GM12878 (cell line): ENCODE measurements around the gene TTC39B. TPM values are rescaled to one million over a fixed set of nuclear protein-coding genes. Genes with fewer than 3 reads are reported as not detected.

Experiments used
- ATAC-seq: fragments of 200-7000 bp; cut with Tn5 transposase; 3 replicates; pipeline ENCODE4 v1.9.1; 2020; ENCODE audit warnings: mild to moderate bottlenecking, moderate library complexity
- BruUV-seq: library from RNA; stranded (reverse); fragments of 400-500 nt; replicated peaks from 2 replicates; lab custom pipeline; 2021; lab: Mats Ljungman, UMichigan
- CTCF ChIA-PET: fragments of 300-600 bp; sonication (Branson Sonifier 250); formaldehyde crosslinking; extraction: SDS; loops from one replicate; lab custom pipeline; 2021; ENCODE audit warnings: inconsistent platforms; lab: Yijun Ruan, JAX
- POLR2A ChIA-PET: fragments of 350-600 bp; formaldehyde crosslinking; extraction: SDS; loops from one replicate; lab custom pipeline; 2021; ENCODE audit warnings: inconsistent platforms; lab: Charles Lee
- RAD21 ChIA-PET: fragments of 300-600 bp; sonication (Branson Sonifier 250); formaldehyde crosslinking; loops from one replicate; lab custom pipeline; 2023; ENCODE audit warnings: antibody characterized with exemption; ENCODE audit not compliant: unreplicated experiment; lab: Charles Lee
- SMC1A ChIA-PET: fragments of 300-600 bp; sonication (Branson Sonifier 250); formaldehyde crosslinking; loops from one replicate; lab custom pipeline; 2023; ENCODE audit not compliant: unreplicated experiment, uncharacterized antibody; lab: Charles Lee
- DNase-seq: peaks from one replicate; pipeline ENCODE4 v3.0.0-alpha.2; 2011; ENCODE audit warnings: low read depth, low spot score
- FAIRE-seq: peaks from 3 replicates; lab custom pipeline; 2011; peaks lifted over from hg19 to GRCh38; lab: Jason Lieb, UNC
- H2AFZ ChIP-seq: 2 replicates; pipeline ENCODE4 v1.6.0; 2011; ENCODE audit warnings: low read depth, low read length, control low read depth; ENCODE audit not compliant: control insufficient read depth
- H3K27ac ChIP-seq: 2 replicates; pipeline ENCODE4 v1.5.1; 2011; ENCODE audit warnings: control low read depth; ENCODE audit not compliant: control insufficient read depth, insufficient read depth
- H3K27me3 ChIP-seq, 2 experiments: replicated peaks in 1 of 2; 2 replicates each; pipeline versions ENCODE4 v1.6.0 to v1.6.1; 2011; ENCODE audit warnings: low read length in 1 of 2; ENCODE audit not compliant: control insufficient read depth in 2 of 2, insufficient read depth in 2 of 2
- H3K36me3 ChIP-seq, 2 experiments: 2 replicates each; pipeline ENCODE4 v1.5.1; 2011; ENCODE audit warnings: low read length in 1 of 2; ENCODE audit not compliant: control insufficient read depth in 2 of 2, insufficient read depth in 2 of 2
- H3K4me1 ChIP-seq: 2 replicates; pipeline ENCODE4 v1.6.1; 2011; ENCODE audit warnings: mild to moderate bottlenecking, low read length, moderate library complexity, mixed read lengths; ENCODE audit not compliant: control insufficient read depth, insufficient read depth
- H3K4me2 ChIP-seq: 2 replicates; pipeline ENCODE4 v1.6.0; 2011; ENCODE audit warnings: control low read depth; ENCODE audit not compliant: control insufficient read depth, insufficient read depth
- H3K4me3 ChIP-seq: fragments of 200-600 bp; sonication (generic); 2 replicates; pipeline ENCODE4 v1.5.1; 2016
- H3K79me2 ChIP-seq: 2 replicates; pipeline ENCODE4 v1.6.0; 2011; ENCODE audit warnings: low read length; ENCODE audit not compliant: control insufficient read depth, insufficient read depth
- H3K9ac ChIP-seq: 2 replicates; pipeline ENCODE4 v1.8.0; 2011; ENCODE audit warnings: low read length, control low read depth, mixed read lengths; ENCODE audit not compliant: control insufficient read depth, insufficient read depth
- H3K9me3 ChIP-seq: replicated peaks from 3 replicates; pipeline ENCODE4 v1.5.1; 2011; ENCODE audit warnings: mild to moderate bottlenecking, low read length; ENCODE audit not compliant: control insufficient read depth, insufficient read depth
- H4K20me1 ChIP-seq: 2 replicates; pipeline ENCODE4 v1.6.0; 2011; ENCODE audit not compliant: control insufficient read depth, insufficient read depth
- ATF7 ChIP-seq: fragments of 450-650 bp; IDR thresholded peaks from 2 replicates; pipeline ENCODE4 v1.6.1; 2016; ENCODE audit warnings: low read depth, mild to moderate bottlenecking
- BACH1 ChIP-seq: fragments of 450-650 bp; IDR thresholded peaks from 2 replicates; pipeline ENCODE4 v1.6.1; 2017; ENCODE audit warnings: mild to moderate bottlenecking, borderline replicate concordance
- CBFB ChIP-seq: IDR thresholded peaks from 2 replicates; pipeline ENCODE4 v1.6.1; 2016; ENCODE audit warnings: antibody characterized with exemption, low read depth
- CREB1 ChIP-seq: IDR thresholded peaks from 2 replicates; pipeline ENCODE4 v1.6.1; 2012; ENCODE audit warnings: low read depth, mild to moderate bottlenecking, inconsistent platforms
- IRF4 ChIP-seq: IDR thresholded peaks from 2 replicates; pipeline ENCODE4 v1.6.1; 2011; ENCODE audit warnings: low read depth, low read length
- KAT2A ChIP-seq: conservative IDR thresholded peaks from 2 replicates; pipeline ENCODE4 v1.6.1; 2011; ENCODE audit warnings: low read depth, low read length; ENCODE audit not compliant: control insufficient read depth
- RUNX3 ChIP-seq: IDR thresholded peaks from 2 replicates; pipeline ENCODE4 v1.6.1; 2012; ENCODE audit warnings: low read length, inconsistent platforms
- SIX5 ChIP-seq: IDR thresholded peaks from 2 replicates; pipeline ENCODE4 v1.6.1; 2011; ENCODE audit warnings: mild to moderate bottlenecking, low read depth, low read length, moderate library complexity; ENCODE audit not compliant: severe bottlenecking
- SREBF1 ChIP-seq: IDR thresholded peaks from 2 replicates; pipeline ENCODE4 v1.6.1; 2012; ENCODE audit warnings: mild to moderate bottlenecking, low read length
- TCF12 ChIP-seq: IDR thresholded peaks from 2 replicates; pipeline ENCODE4 v1.6.1; 2011; ENCODE audit warnings: low read depth, mild to moderate bottlenecking, low read length
- TCF7 ChIP-seq: IDR thresholded peaks from 2 replicates; pipeline ENCODE4 v1.6.1; 2014; ENCODE audit warnings: antibody characterized with exemption, borderline replicate concordance
- WGBS: methylation state at CpG from one replicate; pipeline ENCODE4 v1.1.6; 2016; ENCODE audit warnings: low lambda C conversion rate; ENCODE audit not compliant: insufficient replicate concordance, insufficient coverage; ENCODE audit errors: missing lambda C conversion rate; 5-methylcytosine and 5-hydroxymethylcytosine counted together
- in situ Hi-C: fragments of 300-500 bp; cut with MboI; formaldehyde crosslinking; loops from 9 replicates; pipeline ENCODE4 v1.14.3; 2018; ENCODE audit warnings: mixed read lengths
- intact Hi-C: fragments of 100-400 bp; cut with micrococcal nuclease; formaldehyde crosslinking; loops from one replicate; pipeline ENCODE4 v1.14.2; 2022; ENCODE audit not compliant: unreplicated experiment
- polyA plus RNA-seq, 11 experiments: library from polyadenylated mRNA; depleted of rRNA in 4 of 11; unstranded in 6 of 11; stranded (reverse) in 5 of 11; fragments of >200 nt; fragmentation: Nextera tagmentation in 4 of 11; fragmentation: Illumina TruSeq in 1 of 11; extraction: Ambion mirVana in 4 of 11; extraction: Trizol in 1 of 11; gene quantifications; 1 replicate in 1 of 11; 2 replicates in 10 of 11; pipeline versions ENCODE4 v1.2.1 to v1.2.3, GENCODE V29; 2011 to 2016; ENCODE audit warnings: inconsistent platforms in 2 of 11, missing spikeins in 2 of 11, low read depth in 1 of 11
- total RNA-seq, 4 experiments: library from RNA; depleted of rRNA in 3 of 4; stranded (reverse); fragments of >200 nt in 3 of 4; fragmentation: Illumina TruSeq in 1 of 4; extraction: Trizol in 1 of 4; gene quantifications; 2 replicates each; pipeline versions ENCODE4 v1.2.1 to v1.2.3, GENCODE V29; 2013 to 2021
- TF ChIP-seq, protein P1 (sequence below): fragments of 450-650 bp; conservative IDR thresholded peaks from 2 replicates; pipeline ENCODE4 v1.6.1; 2017; ENCODE audit warnings: mild to moderate bottlenecking, moderate library complexity
- TF ChIP-seq, protein P2 (sequence below): IDR thresholded peaks from 2 replicates; pipeline ENCODE4 v1.6.1; 2012; ENCODE audit warnings: low read depth, low read length, improper control_type of control experiment
- TF ChIP-seq, protein P3 (sequence below): fragments of 450-650 bp; IDR thresholded peaks from 2 replicates; pipeline ENCODE4 v1.6.1; 2017; ENCODE audit warnings: low read depth, mild to moderate bottlenecking, moderate library complexity
- TF ChIP-seq, protein P4 (sequence below): fragments of 450-650 bp; IDR thresholded peaks from 2 replicates; pipeline ENCODE4 v1.6.1; 2016; ENCODE audit warnings: mild to moderate bottlenecking
- TF ChIP-seq, protein P5 (sequence below): fragments of 450-650 bp; IDR thresholded peaks from 2 replicates; pipeline ENCODE4 v1.6.1; 2018; ENCODE audit warnings: mild to moderate bottlenecking, low read depth, moderate library complexity; ENCODE audit not compliant: partially characterized antibody

TTC39B gene
- total and polyA plus RNA-seq, 10 of the 15 experiments (the other 5 are each of a cell fraction or from before 2014, with no cell fraction given), result 0.68 to 2.5 (median 1.5) TPM

DNA sequence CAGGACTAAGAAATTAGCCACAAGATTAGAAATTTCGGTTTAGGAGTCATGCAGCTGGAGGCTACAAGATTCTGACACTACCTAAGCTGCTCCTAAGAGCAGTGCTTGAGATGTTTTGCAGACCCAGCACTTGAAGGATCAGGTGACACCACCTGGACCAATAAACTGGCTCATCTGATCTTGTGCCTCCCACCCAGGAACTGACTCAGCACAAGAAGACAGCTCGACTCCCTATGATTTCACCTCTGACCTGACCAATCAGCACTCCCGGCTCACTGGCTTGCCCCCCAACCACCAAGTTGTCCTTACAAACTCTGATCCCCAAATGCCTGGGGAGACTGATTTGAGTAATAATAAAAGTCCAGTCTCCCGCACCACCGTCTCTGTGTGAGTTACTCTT, 170.4 kb downstream of the TTC39B start:
- intact Hi-C loops, result loop anchor here (10.0 kb wide), 2 partner anchors 292 to 672 kb away; no protein-coding TSS in a partner anchor

More for the DNA sequence above, 170.4 kb downstream of the TTC39B start:
- Histone ChIP-seq H3K9me3 (no peaks in the 10 kb centered on the region), H3K27ac (no peak overlapping the region), H3K4me1 (no peaks in the 10 kb centered on the region), H3K4me3 (no peak overlapping the region), H3K36me3 (no peaks in the 10 kb centered on the region), H2AFZ (no peak overlapping the region), H3K4me2 (no peak overlapping the region), H3K9ac (no peak overlapping the region), H4K20me1 (no peaks in the 10 kb centered on the region), H3K79me2 (no peaks in the 10 kb centered on the region), H3K27me3 (no peaks in the 10 kb centered on the region)
- RAD21 ChIA-PET, result interaction anchor here (0.6 kb wide), 1 partner anchor 415 kb away, joined by 3 read pairs; no protein-coding TSS in a partner anchor
- FAIRE-seq (no peak), DNase-seq (no peak), ATAC-seq (0 out of 3 replicates have a peak, but pooled peaks have one; percentile 18)
- SMC1A ChIA-PET, result interaction anchor here (2.5 kb wide), 1 partner anchor 31 kb away, joined by 9 read pairs; no protein-coding TSS in a partner anchor
- CTCF ChIA-PET, result interaction anchor here (1.6 to 3.4 kb wide), 4 partner anchors 12 to 33 kb away, joined by 4 to 39 read pairs (median 12); no protein-coding TSS in a partner anchor
- BruUV-seq, result no TSS peak
- TF ChIP-seq, protein P1, sequence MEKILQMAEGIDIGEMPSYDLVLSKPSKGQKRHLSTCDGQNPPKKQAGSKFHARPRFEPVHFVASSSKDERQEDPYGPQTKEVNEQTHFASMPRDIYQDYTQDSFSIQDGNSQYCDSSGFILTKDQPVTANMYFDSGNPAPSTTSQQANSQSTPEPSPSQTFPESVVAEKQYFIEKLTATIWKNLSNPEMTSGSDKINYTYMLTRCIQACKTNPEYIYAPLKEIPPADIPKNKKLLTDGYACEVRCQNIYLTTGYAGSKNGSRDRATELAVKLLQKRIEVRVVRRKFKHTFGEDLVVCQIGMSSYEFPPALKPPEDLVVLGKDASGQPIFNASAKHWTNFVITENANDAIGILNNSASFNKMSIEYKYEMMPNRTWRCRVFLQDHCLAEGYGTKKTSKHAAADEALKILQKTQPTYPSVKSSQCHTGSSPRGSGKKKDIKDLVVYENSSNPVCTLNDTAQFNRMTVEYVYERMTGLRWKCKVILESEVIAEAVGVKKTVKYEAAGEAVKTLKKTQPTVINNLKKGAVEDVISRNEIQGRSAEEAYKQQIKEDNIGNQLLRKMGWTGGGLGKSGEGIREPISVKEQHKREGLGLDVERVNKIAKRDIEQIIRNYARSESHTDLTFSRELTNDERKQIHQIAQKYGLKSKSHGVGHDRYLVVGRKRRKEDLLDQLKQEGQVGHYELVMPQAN, result no peak
- no peak for TF ChIP-seq CREB1
- no peak for TF ChIP-seq IRF4
- TF ChIP-seq, protein P2, sequence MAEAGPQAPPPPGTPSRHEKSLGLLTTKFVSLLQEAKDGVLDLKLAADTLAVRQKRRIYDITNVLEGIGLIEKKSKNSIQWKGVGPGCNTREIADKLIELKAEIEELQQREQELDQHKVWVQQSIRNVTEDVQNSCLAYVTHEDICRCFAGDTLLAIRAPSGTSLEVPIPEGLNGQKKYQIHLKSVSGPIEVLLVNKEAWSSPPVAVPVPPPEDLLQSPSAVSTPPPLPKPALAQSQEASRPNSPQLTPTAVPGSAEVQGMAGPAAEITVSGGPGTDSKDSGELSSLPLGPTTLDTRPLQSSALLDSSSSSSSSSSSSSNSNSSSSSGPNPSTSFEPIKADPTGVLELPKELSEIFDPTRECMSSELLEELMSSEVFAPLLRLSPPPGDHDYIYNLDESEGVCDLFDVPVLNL, result no peak
- TF ChIP-seq CBFB, result no peak
- no peak for TF ChIP-seq RUNX3
- no peak for TF ChIP-seq SIX5
- no peak for TF ChIP-seq ATF7
- TF ChIP-seq, protein P3, sequence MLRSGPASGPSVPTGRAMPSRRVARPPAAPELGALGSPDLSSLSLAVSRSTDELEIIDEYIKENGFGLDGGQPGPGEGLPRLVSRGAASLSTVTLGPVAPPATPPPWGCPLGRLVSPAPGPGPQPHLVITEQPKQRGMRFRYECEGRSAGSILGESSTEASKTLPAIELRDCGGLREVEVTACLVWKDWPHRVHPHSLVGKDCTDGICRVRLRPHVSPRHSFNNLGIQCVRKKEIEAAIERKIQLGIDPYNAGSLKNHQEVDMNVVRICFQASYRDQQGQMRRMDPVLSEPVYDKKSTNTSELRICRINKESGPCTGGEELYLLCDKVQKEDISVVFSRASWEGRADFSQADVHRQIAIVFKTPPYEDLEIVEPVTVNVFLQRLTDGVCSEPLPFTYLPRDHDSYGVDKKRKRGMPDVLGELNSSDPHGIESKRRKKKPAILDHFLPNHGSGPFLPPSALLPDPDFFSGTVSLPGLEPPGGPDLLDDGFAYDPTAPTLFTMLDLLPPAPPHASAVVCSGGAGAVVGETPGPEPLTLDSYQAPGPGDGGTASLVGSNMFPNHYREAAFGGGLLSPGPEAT, result no peak
- TF ChIP-seq KAT2A, result no peak
- no peak for TF ChIP-seq TCF12
- TF ChIP-seq, protein P4, sequence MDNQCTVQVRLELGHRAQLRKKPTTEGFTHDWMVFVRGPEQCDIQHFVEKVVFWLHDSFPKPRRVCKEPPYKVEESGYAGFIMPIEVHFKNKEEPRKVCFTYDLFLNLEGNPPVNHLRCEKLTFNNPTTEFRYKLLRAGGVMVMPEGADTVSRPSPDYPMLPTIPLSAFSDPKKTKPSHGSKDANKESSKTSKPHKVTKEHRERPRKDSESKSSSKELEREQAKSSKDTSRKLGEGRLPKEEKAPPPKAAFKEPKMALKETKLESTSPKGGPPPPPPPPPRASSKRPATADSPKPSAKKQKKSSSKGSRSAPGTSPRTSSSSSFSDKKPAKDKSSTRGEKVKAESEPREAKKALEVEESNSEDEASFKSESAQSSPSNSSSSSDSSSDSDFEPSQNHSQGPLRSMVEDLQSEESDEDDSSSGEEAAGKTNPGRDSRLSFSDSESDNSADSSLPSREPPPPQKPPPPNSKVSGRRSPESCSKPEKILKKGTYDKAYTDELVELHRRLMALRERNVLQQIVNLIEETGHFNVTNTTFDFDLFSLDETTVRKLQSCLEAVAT, result no peak
- no peak for TF ChIP-seq SREBF1
- TF ChIP-seq TCF7, result no peak
- TF ChIP-seq BACH1, result no peak
- TF ChIP-seq, protein P5, sequence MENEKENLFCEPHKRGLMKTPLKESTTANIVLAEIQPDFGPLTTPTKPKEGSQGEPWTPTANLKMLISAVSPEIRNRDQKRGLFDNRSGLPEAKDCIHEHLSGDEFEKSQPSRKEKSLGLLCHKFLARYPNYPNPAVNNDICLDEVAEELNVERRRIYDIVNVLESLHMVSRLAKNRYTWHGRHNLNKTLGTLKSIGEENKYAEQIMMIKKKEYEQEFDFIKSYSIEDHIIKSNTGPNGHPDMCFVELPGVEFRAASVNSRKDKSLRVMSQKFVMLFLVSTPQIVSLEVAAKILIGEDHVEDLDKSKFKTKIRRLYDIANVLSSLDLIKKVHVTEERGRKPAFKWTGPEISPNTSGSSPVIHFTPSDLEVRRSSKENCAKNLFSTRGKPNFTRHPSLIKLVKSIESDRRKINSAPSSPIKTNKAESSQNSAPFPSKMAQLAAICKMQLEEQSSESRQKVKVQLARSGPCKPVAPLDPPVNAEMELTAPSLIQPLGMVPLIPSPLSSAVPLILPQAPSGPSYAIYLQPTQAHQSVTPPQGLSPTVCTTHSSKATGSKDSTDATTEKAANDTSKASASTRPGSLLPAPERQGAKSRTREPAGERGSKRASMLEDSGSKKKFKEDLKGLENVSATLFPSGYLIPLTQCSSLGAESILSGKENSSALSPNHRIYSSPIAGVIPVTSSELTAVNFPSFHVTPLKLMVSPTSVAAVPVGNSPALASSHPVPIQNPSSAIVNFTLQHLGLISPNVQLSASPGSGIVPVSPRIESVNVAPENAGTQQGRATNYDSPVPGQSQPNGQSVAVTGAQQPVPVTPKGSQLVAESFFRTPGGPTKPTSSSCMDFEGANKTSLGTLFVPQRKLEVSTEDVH, result no peak
- in situ Hi-C loops, result loop anchor here (25.0 kb wide), 1 partner anchor 674 kb away; no protein-coding TSS in a partner anchor
- 42% methylated on average over 5 of the region's 5 CpGs for WGBS
- POLR2A ChIA-PET, result no interaction called here
